ENCODE data around the gene DDIT3.

The DDIT3 gene

DNA sequence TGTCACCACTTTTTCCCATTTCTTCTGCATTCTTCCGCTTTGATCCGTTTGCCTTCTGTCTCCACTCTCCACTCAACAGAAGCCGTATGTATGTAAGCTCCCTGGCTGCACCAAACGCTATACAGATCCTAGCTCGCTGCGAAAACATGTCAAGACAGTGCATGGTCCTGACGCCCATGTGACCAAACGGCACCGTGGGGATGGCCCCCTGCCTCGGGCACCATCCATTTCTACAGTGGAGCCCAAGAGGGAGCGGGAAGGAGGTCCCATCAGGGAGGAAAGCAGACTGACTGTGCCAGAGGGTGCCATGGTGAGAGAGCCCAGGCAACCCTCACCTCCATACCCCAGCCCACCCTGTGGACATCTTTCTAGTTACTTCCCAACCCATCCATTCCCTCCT is 52.4 kb downstream of the DDIT3 start:
- DNase-seq (ENCODE audit: low spot score): no peak

GRCh38 chr12:57467212-57467874 is 53.0 kb downstream of the DDIT3 start:
- no peak for DNase-seq (ENCODE audit: low spot score)
